ENCODE data around the gene NT5C3B. TPM values are rescaled to one million over a fixed set of nuclear protein-coding genes. Genes with fewer than 3 reads are reported as not detected.
A peak's percentile ranks its signal among the peaks of the same experiment; 100 is the strongest.

The NT5C3B gene
- total RNA-seq, 1 donor from 2014 or later, result 36.7 TPM

DNA sequence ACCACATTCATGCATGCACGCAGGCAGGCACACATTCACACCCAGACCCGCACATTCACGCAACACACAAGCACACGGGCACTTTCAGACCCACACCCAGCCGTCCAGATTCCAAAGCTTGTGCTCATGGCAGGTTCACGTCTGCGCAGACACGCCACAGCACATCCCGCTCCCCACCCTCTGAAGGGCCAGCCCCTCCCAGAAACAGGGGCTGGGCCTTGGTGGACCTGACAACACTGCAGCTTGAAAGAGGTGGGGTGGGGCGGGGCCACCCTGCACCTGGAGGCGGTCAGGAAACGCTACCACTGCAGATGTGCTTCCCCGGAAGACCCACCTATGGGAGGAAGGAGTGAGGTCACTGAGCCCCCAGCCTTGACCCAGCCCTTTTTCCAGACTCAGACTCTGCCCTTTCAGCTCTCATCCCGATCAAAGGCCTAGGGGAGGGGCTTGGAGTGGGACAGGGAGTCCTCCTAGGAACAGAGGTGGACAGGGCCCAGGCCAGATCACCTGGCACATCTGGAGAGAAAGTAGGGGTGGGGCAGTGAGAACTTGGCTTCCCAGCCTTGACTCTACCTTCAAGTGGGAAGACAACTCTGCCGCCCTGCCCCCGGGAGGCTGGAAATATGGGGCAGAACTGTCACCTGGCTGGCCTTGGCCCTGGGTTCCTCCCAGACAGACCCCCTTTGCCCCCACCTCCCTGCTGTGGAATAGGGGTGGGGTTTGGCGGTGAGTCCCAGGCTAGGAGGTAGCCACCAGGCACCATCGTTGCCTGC lies 35.2 kb downstream of the NT5C3B start:
- DNase-seq (ENCODE audit: low spot score in 2 of 2), result no peak
- Histone ChIP-seq H3K27me3 (no peaks in the 10 kb centered on the region), H3K36me3 (no peaks in the 10 kb centered on the region), H3K9me3 (no peaks in the 10 kb centered on the region), H3K4me1 (peaks cover 0 to 5% of the 10 kb centered on the region in 2 donors), H3K4me3 (peak overlapping the region in 1 of 2 donors; percentile 17), H3K27ac (no peak overlapping the region)
- intact Hi-C loops (cut with DNase I), result loop anchor here (1.0 to 2.0 kb wide), 2 partner anchors 28 to 62 kb away; no protein-coding TSS in a partner anchor
- no peak for TF ChIP-seq CTCF (IDR thresholded peaks at IDR 0.05)

- Histone ChIP-seq H3K4me3 (no peak overlapping the region), H3K4me1 (peaks cover 0 to 5% of the 10 kb centered on the region in 2 donors), H3K27me3 (no peaks in the 10 kb centered on the region), H3K9me3 (no peaks in the 10 kb centered on the region), H3K27ac (no peak overlapping the region), H3K36me3 (no peaks in the 10 kb centered on the region)
- intact Hi-C loops (cut with DNase I), result no loop called here
- no peak for DNase-seq (ENCODE audit: low spot score in 2 of 2)
- TF ChIP-seq CTCF (IDR thresholded peaks at IDR 0.05), result no peak
These were observed 36.7 kb downstream of the NT5C3B start for GRCh38 chr17:41799366-41799765.

DNA sequence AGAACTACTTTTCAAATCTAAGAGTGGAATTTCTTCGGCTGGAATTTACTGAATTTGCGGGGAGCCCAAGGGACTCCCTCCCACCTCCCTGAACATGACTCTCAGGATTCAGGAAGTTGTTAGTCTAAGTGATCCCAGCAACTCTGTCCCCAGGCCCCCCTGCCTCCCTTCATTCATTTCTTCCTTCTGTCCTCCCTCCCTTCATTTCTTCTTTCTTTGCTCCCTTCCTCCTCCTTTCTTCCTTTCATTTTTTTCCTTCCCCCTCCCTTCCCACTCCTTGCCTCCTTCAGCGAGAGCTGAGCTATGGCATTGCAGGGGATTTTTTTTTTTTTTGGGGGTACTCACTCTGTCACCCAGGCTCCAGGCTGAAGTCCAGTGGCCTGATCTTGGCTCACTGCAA lies 38.7 kb downstream of the NT5C3B start:
- no peaks in the 10 kb centered on the region for H3K27me3 ChIP-seq
- intact Hi-C loops (cut with DNase I), result no loop called here

DNA sequence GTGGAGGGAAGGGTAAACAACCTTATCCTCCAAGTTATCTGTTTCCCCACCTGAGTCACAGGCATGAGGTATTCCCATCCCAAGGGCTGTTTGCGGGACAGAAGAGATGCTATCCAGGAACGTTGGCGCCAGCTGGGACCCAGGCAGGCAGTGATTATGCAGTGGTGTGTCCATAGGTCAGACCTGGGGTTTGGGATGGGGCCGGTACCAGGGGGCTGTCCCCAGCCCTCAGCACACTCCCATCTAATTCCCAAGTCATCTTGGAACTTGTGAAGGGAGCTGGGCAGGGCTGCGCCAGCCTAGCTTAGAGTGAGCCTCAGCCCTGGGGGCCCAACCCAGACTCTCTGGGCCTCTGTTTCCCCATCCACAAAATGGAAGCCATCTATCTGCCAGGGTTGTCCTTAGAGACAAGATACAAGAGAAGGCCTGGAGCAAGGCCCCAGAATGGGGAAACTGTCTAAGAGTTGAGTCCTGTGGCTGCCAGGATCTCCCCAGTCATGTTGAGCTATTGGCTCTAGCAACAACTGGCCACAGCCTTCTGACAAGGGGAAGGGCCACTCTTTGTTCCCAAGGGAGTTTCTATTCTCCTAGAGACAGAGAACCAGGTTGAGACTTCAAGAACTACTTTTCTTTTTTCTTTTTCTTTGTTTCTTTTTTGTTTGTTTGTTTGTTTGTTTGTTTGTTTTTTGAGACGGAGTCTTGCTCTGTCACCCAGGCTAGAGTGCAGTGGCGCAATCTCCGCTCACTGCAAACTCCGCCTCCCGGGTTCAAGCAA lies 39.7 kb downstream of the NT5C3B start:
- Histone ChIP-seq H3K4me3 (no peak overlapping the region), H3K27ac (no peak overlapping the region), H3K9me3 (no peaks in the 10 kb centered on the region), H3K27me3 (no peaks in the 10 kb centered on the region), H3K36me3 (no peaks in the 10 kb centered on the region), H3K4me1 (peaks cover 4 to 17% of the 10 kb centered on the region in 2 donors)
- no peak for DNase-seq (ENCODE audit: low spot score in 2 of 2)
- intact Hi-C loops (cut with DNase I), result no loop called here
- TF ChIP-seq CTCF (IDR thresholded peaks at IDR 0.05), result no peak

More for the DNA sequence above, 38.7 kb downstream of the NT5C3B start:
- Histone ChIP-seq H3K27ac (no peak overlapping the region), H3K36me3 (no peaks in the 10 kb centered on the region), H3K4me3 (no peak overlapping the region), H3K4me1 (peaks cover 4 to 18% of the 10 kb centered on the region in 2 donors), H3K9me3 (no peaks in the 10 kb centered on the region)
- no peak for DNase-seq (ENCODE audit: low spot score in 2 of 2)
- TF ChIP-seq CTCF (IDR thresholded peaks at IDR 0.05), result no peak

DNA sequence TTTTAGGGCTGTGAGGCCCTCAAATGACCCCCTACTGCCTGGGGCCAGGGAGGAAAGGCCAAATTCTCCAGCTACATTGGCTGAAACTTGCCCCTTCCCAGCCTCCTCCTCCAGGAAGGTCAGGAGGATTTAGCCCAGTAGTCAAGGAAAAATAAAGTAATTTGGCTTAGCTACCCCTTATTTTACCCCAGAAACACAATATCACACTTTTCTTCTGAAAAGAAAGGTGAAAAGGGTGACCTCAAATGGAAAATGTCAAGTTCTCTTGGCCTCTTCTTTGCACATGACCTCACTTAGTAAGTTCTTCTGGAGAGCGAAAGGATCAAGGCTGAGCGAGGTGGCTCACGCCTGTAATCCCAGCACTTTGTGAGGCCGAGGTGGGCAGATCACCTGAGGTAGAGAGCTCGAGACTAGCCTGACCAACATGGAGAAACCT lies 41.5 kb downstream of the NT5C3B start:
- no peak for DNase-seq (ENCODE audit: low spot score in 2 of 2)
- H3K36me3 ChIP-seq, result no peaks in the 10 kb centered on the region
- peaks cover 4 to 13% of the 10 kb centered on the region in 2 donors for H3K4me1 ChIP-seq
- no peak for TF ChIP-seq CTCF (IDR thresholded peaks at IDR 0.05)
- H3K27ac ChIP-seq, result no peak overlapping the region
- no peak overlapping the region for H3K4me3 ChIP-seq
- intact Hi-C loops (cut with DNase I), result no loop called here
- no peaks in the 10 kb centered on the region for H3K27me3 ChIP-seq
- no peaks in the 10 kb centered on the region for H3K9me3 ChIP-seq
